ENCODE data around the gene BABAM2.
A peak's percentile ranks its signal among the peaks of the same experiment; 100 is the strongest.

Gene BABAM2

DNA sequence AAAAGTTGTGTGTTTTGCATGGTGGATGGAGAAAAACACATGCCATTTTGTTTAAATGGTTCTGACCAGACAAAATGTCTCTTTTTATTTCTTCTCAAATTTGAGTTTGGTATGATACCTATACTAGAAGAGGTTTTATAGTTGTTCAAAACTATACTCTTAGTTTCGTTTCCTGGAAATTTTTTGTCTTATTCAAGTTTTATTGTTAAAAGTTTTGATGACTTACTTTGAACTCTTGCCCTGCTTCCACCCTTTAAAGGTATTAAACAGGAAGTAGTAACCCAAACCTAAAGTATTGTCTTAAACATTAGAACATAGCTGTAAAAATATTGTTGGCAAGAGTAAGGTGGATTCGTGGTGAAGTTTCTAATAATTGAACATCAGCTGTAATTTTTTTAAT, 98.2 kb downstream of the BABAM2 start:
- Histone ChIP-seq H3K4me3 (ENCODE audit: low read depth in 1 of 2, low read length in 2 of 2) (peak overlapping the region in 1 of 2 donors; percentile 36), H3K27ac (ENCODE audit: low read depth, low read length) (no peak overlapping the region), H3K4me1 (ENCODE audit: control insufficient read depth in 1 of 2, insufficient read depth in 2 of 2, low read length in 2 of 2) (peaks cover 0 to 18% of the 10 kb centered on the region in 2 donors), H3K9ac (ENCODE audit: low read depth in 1 of 2, low read length in 2 of 2) (no peak overlapping the region), H3K36me3 (ENCODE audit: control insufficient read depth in 1 of 2, insufficient read depth in 2 of 2, low read length in 2 of 2) (no peaks in the 10 kb centered on the region), H3K27me3 (ENCODE audit: control insufficient read depth in 1 of 2, insufficient read depth in 2 of 2, low read length in 2 of 2) (no peaks in the 10 kb centered on the region), H3K9me3 (ENCODE audit: control insufficient read depth in 1 of 2, low read length in 2 of 2) (no peaks in the 10 kb centered on the region)

DNA sequence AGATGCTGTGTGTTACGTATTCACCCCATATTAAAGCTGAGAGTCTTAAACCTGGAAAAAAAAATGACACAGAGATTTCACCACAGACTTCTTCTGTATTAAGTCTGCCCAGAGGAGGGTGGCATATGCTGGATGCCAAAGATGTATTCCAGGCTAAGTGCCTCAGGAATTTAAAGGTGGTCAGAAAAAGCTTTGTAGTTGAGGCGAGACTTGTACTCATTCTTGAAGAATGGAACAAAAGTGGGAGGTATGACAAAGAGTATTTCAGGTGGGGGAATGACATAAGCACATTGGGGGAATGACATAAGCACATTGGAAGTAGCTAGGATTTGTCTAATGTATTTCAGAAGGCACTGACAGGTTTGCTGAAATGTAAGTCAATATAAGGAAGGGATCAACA, 98.6 kb downstream of the BABAM2 start:
- no peak overlapping the region for H3K27ac ChIP-seq (ENCODE audit: low read depth, low read length)
- H3K27me3 ChIP-seq (ENCODE audit: control insufficient read depth in 1 of 2, insufficient read depth in 2 of 2, low read length in 2 of 2), result no peaks in the 10 kb centered on the region
- H3K36me3 ChIP-seq (ENCODE audit: control insufficient read depth in 1 of 2, insufficient read depth in 2 of 2, low read length in 2 of 2), result no peaks in the 10 kb centered on the region
- H3K9ac ChIP-seq (ENCODE audit: low read depth in 1 of 2, low read length in 2 of 2), result no peak overlapping the region
- peaks cover 0 to 18% of the 10 kb centered on the region in 2 donors for H3K4me1 ChIP-seq (ENCODE audit: control insufficient read depth in 1 of 2, insufficient read depth in 2 of 2, low read length in 2 of 2)
- H3K9me3 ChIP-seq (ENCODE audit: control insufficient read depth in 1 of 2, low read length in 2 of 2), result no peaks in the 10 kb centered on the region
- H3K4me3 ChIP-seq (ENCODE audit: low read depth in 1 of 2, low read length in 2 of 2), result no peak overlapping the region

DNA sequence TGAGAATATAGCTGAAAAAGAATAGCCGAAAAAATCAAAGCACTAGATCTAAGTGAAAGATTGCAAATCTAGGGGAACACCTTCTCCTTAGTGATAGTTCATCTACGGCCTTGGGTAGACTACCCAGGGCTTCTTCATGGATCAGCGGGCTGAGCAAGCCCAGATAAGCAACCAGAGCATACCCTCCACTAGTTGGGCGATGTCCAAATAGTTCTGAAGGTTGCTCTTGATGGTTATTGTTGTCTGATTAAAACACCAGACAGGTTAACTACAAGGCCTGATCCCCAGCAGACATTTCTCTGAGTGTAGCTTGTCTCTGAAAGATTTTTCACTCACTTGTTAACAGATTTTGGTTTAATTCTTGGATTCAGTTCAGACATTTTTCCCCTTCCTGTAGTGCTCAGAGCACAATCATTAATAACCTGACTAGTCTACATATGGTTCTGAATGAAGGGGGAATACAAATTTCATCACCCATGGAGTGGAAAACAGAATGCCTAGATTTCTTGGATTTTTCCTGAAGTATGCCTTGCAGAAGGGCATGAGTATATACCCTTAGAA, 99.6 kb downstream of the BABAM2 start:
- H3K27ac ChIP-seq (ENCODE audit: low read depth, low read length), result no peak overlapping the region
- no peak overlapping the region for H3K4me3 ChIP-seq (ENCODE audit: low read depth in 1 of 2, low read length in 2 of 2)
- H3K4me1 ChIP-seq (ENCODE audit: control insufficient read depth in 1 of 2, insufficient read depth in 2 of 2, low read length in 2 of 2), result peaks cover 0 to 18% of the 10 kb centered on the region in 2 donors
- H3K9me3 ChIP-seq (ENCODE audit: control insufficient read depth in 1 of 2, low read length in 2 of 2), result no peaks in the 10 kb centered on the region
- H3K36me3 ChIP-seq (ENCODE audit: control insufficient read depth in 1 of 2, insufficient read depth in 2 of 2, low read length in 2 of 2), result no peaks in the 10 kb centered on the region
- no peak overlapping the region for H3K9ac ChIP-seq (ENCODE audit: low read depth in 1 of 2, low read length in 2 of 2)
- H3K27me3 ChIP-seq (ENCODE audit: control insufficient read depth in 1 of 2, insufficient read depth in 2 of 2, low read length in 2 of 2), result no peaks in the 10 kb centered on the region

DNA sequence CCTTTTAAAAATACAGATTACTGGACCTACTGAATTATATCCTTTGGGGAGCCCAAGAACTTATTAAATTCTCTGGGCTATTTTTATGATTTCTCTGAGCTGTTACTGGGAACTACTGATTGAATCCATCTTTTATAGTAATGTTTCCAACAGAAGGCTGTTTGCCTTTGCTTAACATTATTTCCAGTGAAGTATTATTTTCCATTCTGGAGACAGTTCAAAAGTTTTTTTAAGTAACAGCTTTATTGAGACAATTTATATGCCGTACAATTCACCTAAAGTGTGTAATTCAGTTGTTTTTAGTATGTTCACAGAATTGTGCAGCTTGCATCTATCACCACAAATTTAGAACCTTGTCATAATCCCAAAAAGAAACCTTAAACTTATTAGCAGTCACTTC, 100.6 kb downstream of the BABAM2 start:
- peaks cover 0 to 18% of the 10 kb centered on the region in 2 donors for H3K4me1 ChIP-seq (ENCODE audit: control insufficient read depth in 1 of 2, insufficient read depth in 2 of 2, low read length in 2 of 2)

DNA sequence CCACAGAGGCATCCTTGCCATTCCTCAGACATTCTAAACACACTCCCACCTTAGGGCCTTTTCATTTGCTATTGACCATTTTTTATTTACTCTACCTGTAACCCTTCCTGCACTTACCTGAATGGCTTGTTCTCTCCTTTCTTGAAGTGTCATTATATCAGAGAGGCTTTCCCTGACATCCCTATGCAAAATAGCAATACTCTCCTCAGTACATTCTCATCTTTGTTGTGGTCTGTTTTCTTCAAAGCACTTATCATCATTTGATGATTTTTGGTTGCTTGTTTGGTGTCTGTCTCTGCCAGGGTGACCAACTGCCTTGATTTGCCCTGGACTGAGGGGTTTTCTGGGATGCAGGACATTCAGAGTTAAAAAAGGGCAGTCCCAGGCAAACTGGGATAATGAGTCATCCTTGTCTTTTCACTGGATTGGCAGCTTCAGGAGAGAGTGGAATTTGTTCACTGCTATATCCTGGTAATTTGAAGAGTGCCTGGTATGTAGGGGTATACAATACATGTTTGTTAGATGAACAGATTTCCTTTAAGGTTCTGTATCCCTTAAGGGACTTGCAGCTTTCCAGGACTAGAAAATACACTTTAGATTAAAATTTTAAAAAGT, 102.4 kb downstream of the BABAM2 start:
- peaks cover 0 to 5% of the 10 kb centered on the region in 2 donors for H3K36me3 ChIP-seq (ENCODE audit: control insufficient read depth in 1 of 2, insufficient read depth in 2 of 2, low read length in 2 of 2)
- H3K4me3 ChIP-seq (ENCODE audit: low read depth in 1 of 2, low read length in 2 of 2), result no peak overlapping the region
- H3K4me1 ChIP-seq (ENCODE audit: control insufficient read depth in 1 of 2, insufficient read depth in 2 of 2, low read length in 2 of 2), result peaks cover 0 to 17% of the 10 kb centered on the region in 2 donors
- no peaks in the 10 kb centered on the region for H3K27me3 ChIP-seq (ENCODE audit: control insufficient read depth in 1 of 2, insufficient read depth in 2 of 2, low read length in 2 of 2)
- H3K27ac ChIP-seq (ENCODE audit: low read depth, low read length), result no peak overlapping the region
- H3K9ac ChIP-seq (ENCODE audit: low read depth in 1 of 2, low read length in 2 of 2), result no peak overlapping the region
- no peaks in the 10 kb centered on the region for H3K9me3 ChIP-seq (ENCODE audit: control insufficient read depth in 1 of 2, low read length in 2 of 2)

More for the DNA sequence above, 100.6 kb downstream of the BABAM2 start:
- H3K9me3 ChIP-seq (ENCODE audit: control insufficient read depth in 1 of 2, low read length in 2 of 2), result no peaks in the 10 kb centered on the region
- peaks cover 0 to 3% of the 10 kb centered on the region in 2 donors for H3K36me3 ChIP-seq (ENCODE audit: control insufficient read depth in 1 of 2, insufficient read depth in 2 of 2, low read length in 2 of 2)
- H3K9ac ChIP-seq (ENCODE audit: low read depth in 1 of 2, low read length in 2 of 2), result no peak overlapping the region
- no peaks in the 10 kb centered on the region for H3K27me3 ChIP-seq (ENCODE audit: control insufficient read depth in 1 of 2, insufficient read depth in 2 of 2, low read length in 2 of 2)
- no peak overlapping the region for H3K4me3 ChIP-seq (ENCODE audit: low read depth in 1 of 2, low read length in 2 of 2)
- H3K27ac ChIP-seq (ENCODE audit: low read depth, low read length), result no peak overlapping the region

DNA sequence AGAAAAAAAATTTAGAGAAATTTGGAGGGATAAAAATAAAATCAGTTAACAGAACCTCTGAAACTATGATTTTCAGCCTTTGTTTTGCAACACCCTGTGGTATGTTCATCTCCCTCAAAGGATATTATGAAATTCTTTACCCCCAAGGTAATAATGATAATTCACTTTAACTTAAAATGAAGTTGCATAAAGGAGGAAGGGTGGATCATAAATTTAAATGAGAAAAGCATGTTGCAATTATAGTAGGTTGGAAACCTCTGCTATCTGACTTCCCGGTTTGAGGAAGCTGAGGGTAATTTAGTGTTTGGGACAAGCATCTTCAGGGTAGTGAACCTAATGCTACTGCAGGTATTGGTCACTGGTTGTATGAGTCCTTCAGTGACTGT, 102.9 kb downstream of the BABAM2 start:
- peaks cover 0 to 5% of the 10 kb centered on the region in 2 donors for H3K36me3 ChIP-seq (ENCODE audit: control insufficient read depth in 1 of 2, insufficient read depth in 2 of 2, low read length in 2 of 2)

DNA sequence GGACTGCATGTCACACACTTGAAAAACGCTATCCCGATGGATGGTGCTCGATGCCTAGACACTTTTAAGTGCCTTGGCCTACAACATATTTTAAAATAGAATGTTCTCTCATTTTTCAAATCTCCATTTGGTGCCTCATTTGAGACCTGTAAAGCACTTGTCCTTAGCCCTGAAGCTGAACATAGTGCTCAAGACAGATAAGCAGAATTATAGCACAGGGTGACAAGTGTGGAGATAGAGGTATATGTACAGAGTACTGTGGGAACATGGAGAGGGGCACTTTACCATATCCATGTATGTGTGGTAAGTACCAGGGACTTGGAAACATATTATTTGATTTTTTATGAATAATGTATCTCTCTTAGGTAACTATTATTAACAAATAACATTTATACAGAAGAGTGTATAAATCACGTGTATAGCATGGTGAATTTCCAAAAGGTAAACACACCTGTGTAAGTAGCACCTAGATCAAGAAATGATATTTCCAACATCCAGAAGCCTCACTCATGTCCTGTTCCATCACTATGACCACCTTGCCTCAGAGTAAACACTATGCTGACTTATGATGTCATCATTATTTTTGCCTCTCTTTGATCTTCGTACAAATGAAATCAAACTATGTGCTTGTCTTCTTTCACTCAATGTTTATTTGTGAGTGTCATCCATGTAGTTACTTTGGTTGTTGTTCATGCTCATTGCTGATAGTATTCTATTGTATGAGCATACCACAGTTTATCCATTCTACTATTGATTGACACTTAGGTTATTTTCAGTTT, 103.6 kb downstream of the BABAM2 start:
- no peak overlapping the region for H3K4me3 ChIP-seq (ENCODE audit: low read depth in 1 of 2, low read length in 2 of 2)
- no peak overlapping the region for H3K9ac ChIP-seq (ENCODE audit: low read depth in 1 of 2, low read length in 2 of 2)
- no peaks in the 10 kb centered on the region for H3K9me3 ChIP-seq (ENCODE audit: control insufficient read depth in 1 of 2, low read length in 2 of 2)
- H3K27ac ChIP-seq (ENCODE audit: low read depth, low read length), result no peak overlapping the region
- peaks cover 0 to 7% of the 10 kb centered on the region in 2 donors for H3K4me1 ChIP-seq (ENCODE audit: control insufficient read depth in 1 of 2, insufficient read depth in 2 of 2, low read length in 2 of 2)
- H3K27me3 ChIP-seq (ENCODE audit: control insufficient read depth in 1 of 2, insufficient read depth in 2 of 2, low read length in 2 of 2), result no peaks in the 10 kb centered on the region
- peaks cover 0 to 5% of the 10 kb centered on the region in 2 donors for H3K36me3 ChIP-seq (ENCODE audit: control insufficient read depth in 1 of 2, insufficient read depth in 2 of 2, low read length in 2 of 2)

More for the DNA sequence above, 102.9 kb downstream of the BABAM2 start:
- Histone ChIP-seq H3K27me3 (ENCODE audit: control insufficient read depth in 1 of 2, insufficient read depth in 2 of 2, low read length in 2 of 2) (no peaks in the 10 kb centered on the region), H3K9ac (ENCODE audit: low read depth in 1 of 2, low read length in 2 of 2) (no peak overlapping the region), H3K4me3 (ENCODE audit: low read depth in 1 of 2, low read length in 2 of 2) (no peak overlapping the region), H3K27ac (ENCODE audit: low read depth, low read length) (no peak overlapping the region), H3K4me1 (ENCODE audit: control insufficient read depth in 1 of 2, insufficient read depth in 2 of 2, low read length in 2 of 2) (peaks cover 0 to 12% of the 10 kb centered on the region in 2 donors), H3K9me3 (ENCODE audit: control insufficient read depth in 1 of 2, low read length in 2 of 2) (no peaks in the 10 kb centered on the region)

DNA sequence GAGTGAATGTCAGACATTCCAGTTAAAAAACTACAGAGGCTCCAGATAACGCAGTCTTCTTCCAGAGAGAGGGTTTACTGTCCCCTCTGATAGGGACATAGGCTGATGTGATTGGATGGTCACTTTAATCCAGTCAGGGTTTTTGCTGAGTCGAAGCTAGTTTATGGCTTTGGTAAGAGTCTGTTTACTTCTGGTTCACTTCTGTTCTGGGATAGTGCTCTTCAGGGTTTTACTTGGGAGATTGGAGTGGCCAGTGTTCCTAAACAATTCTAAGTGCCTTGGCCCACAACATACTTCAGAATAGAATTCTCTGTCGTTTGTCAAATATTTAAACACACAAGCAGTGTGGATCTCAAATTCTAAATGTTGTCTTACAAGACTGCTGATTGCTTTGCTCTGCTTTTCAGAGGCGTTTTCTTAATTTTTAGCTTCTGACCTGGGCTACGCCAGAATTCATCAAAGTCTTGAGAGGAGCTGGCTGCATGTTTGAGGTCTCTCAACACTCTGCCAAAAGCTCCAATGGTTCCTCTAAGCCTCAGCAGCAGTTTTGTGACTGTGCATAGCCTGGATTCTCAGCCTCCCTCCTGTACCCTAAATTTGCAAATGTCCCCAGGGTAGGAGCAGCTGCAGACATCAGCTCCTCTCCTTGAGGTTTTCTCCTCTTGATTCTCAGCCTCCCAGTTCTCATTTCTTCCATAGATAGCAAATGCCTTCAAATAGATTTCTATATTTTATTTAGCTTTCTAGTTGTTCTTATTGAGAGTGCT, 105.8 kb downstream of the BABAM2 start:
- Histone ChIP-seq H3K9ac (ENCODE audit: low read depth in 1 of 2, low read length in 2 of 2) (no peak overlapping the region), H3K4me1 (ENCODE audit: control insufficient read depth in 1 of 2, insufficient read depth in 2 of 2, low read length in 2 of 2) (peaks cover 0 to 5% of the 10 kb centered on the region in 2 donors), H3K27ac (ENCODE audit: low read depth, low read length) (no peak overlapping the region), H3K4me3 (ENCODE audit: low read depth in 1 of 2, low read length in 2 of 2) (no peak overlapping the region), H3K9me3 (ENCODE audit: control insufficient read depth in 1 of 2, low read length in 2 of 2) (no peaks in the 10 kb centered on the region), H3K27me3 (ENCODE audit: control insufficient read depth in 1 of 2, insufficient read depth in 2 of 2, low read length in 2 of 2) (no peaks in the 10 kb centered on the region), H3K36me3 (ENCODE audit: control insufficient read depth in 1 of 2, insufficient read depth in 2 of 2, low read length in 2 of 2) (peaks cover 0 to 5% of the 10 kb centered on the region in 2 donors)

DNA sequence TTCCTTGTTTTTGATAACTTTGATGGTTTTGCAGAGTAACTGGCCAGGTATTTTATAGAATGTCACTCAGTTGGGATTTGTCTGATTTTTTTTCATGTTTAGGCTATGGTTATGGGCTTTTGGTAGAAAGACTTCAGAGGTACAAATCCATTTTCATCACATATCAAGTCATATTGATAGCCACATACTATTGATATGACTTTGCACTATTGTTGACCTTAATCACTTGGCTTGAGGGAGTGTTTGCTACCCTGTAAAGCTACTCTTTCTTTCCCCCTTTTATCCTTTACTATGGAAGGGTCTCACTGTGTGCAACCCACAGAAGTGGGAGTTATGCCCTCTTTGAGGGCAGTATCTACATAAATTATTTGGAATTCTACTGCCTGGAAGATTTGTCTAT, 109.8 kb downstream of the BABAM2 start:
- Histone ChIP-seq H3K4me1 (ENCODE audit: control insufficient read depth in 1 of 2, insufficient read depth in 2 of 2, low read length in 2 of 2) (no peaks in the 10 kb centered on the region), H3K9me3 (ENCODE audit: control insufficient read depth in 1 of 2, low read length in 2 of 2) (no peaks in the 10 kb centered on the region), H3K9ac (ENCODE audit: low read depth in 1 of 2, low read length in 2 of 2) (no peak overlapping the region), H3K36me3 (ENCODE audit: control insufficient read depth in 1 of 2, insufficient read depth in 2 of 2, low read length in 2 of 2) (peaks cover 0 to 5% of the 10 kb centered on the region in 2 donors), H3K27me3 (ENCODE audit: control insufficient read depth in 1 of 2, insufficient read depth in 2 of 2, low read length in 2 of 2) (no peaks in the 10 kb centered on the region), H3K27ac (ENCODE audit: low read depth, low read length) (no peak overlapping the region), H3K4me3 (ENCODE audit: low read depth in 1 of 2, low read length in 2 of 2) (no peak overlapping the region)

DNA sequence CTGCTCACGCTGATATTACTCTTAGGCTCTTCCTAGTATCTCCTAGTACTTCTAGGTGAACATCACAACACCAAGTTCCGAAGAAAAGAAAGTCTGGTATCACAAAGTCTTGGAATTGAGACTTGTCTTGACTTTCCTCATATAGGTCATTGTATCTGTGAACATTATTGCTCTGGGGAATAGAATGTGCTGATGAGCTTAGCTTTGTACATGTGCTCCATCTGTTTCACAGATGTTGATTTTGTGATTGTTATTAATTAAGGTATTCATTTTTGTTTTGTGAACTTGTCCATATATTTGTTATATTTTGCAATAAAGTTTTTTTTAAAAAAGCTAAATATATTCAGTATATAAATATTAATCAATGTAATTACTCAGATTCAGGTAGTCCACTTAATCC, 111.7 kb downstream of the BABAM2 start:
- H3K4me3 ChIP-seq (ENCODE audit: low read depth in 1 of 2, low read length in 2 of 2), result no peak overlapping the region
- no peak overlapping the region for H3K9ac ChIP-seq (ENCODE audit: low read depth in 1 of 2, low read length in 2 of 2)
- H3K9me3 ChIP-seq (ENCODE audit: control insufficient read depth in 1 of 2, low read length in 2 of 2), result no peaks in the 10 kb centered on the region
- no peaks in the 10 kb centered on the region for H3K27me3 ChIP-seq (ENCODE audit: control insufficient read depth in 1 of 2, insufficient read depth in 2 of 2, low read length in 2 of 2)
- H3K36me3 ChIP-seq (ENCODE audit: control insufficient read depth in 1 of 2, insufficient read depth in 2 of 2, low read length in 2 of 2), result no peaks in the 10 kb centered on the region
- H3K27ac ChIP-seq (ENCODE audit: low read depth, low read length), result no peak overlapping the region
- H3K4me1 ChIP-seq (ENCODE audit: control insufficient read depth in 1 of 2, insufficient read depth in 2 of 2, low read length in 2 of 2), result no peaks in the 10 kb centered on the region
